Activated T-helper 1 cell treated with anti-CD3 and anti-CD28 coated beads, Interleukin-12 subunit alpha, Interleukin-12 subunit beta, Interleukin-2, Interleukin-4 antibody, amounts not matched to agents 30 ng/mL and 10 ng/mL and 1 ng/mL, durations not matched to agents 14 hours and 24 hours and 36 hours (primary cell): Measurements from ENCODE around the gene SV2C. TPM values are rescaled to one million over a fixed set of nuclear protein-coding genes. Genes with fewer than 3 reads are reported as not detected.

ENCODE experiments used
- DNase-seq: peaks from one replicate; pipeline ENCODE4 v3.0.0; 2021; ENCODE audit warnings: low spot score
- H3K27ac Mint-ChIP-seq: one replicate; pipeline ENCODE4 v1.8.0; 2021; ENCODE audit warnings: mild to moderate bottlenecking, mixed read lengths
- H3K27me3 Mint-ChIP-seq: one replicate; pipeline ENCODE4 v1.8.0; 2022; ENCODE audit warnings: mild to moderate bottlenecking, moderate library complexity, mixed read lengths; ENCODE audit not compliant: insufficient read depth
- H3K36me3 Mint-ChIP-seq: one replicate; pipeline ENCODE4 v1.8.0; 2021; ENCODE audit warnings: low read depth, mixed read lengths
- H3K4me1 Mint-ChIP-seq: one replicate; pipeline ENCODE4 v1.8.0; 2021; ENCODE audit warnings: low read depth, mixed read lengths
- H3K4me3 Mint-ChIP-seq: one replicate; pipeline ENCODE4 v1.8.0; 2021; ENCODE audit warnings: mild to moderate bottlenecking, moderate library complexity, mixed read lengths
- H3K9me3 Mint-ChIP-seq: one replicate; pipeline ENCODE4 v1.8.0; 2021; ENCODE audit warnings: mixed read lengths
- intact Hi-C: fragments of 100-400 bp; cut with micrococcal nuclease; formaldehyde crosslinking; loops from one replicate; pipeline ENCODE4 v1.15.1; 2024
- total RNA-seq: library from RNA; stranded (reverse); gene quantifications from 2 replicates; pipeline ENCODE4 v1.2.3, GENCODE V29; 2022

The SV2C gene
- total RNA-seq, 1 donor from 2014 or later: 0.05 TPM

GRCh38 chr5:76175051-76175666, 92.0 kb downstream of the SV2C start:
- Mint-ChIP-seq H3K4me1 (peaks cover 22% of the 10 kb centered on the region), H3K27ac (no peak overlapping the region), H3K27me3 (peaks cover 6% of the 10 kb centered on the region), H3K9me3 (no peaks in the 10 kb centered on the region), H3K36me3 (no peaks in the 10 kb centered on the region), H3K4me3 (no peak overlapping the region)
- peak; percentile 27 for DNase-seq
- intact Hi-C loops: loop anchor here (2.0 to 5.0 kb wide), 3 partner anchors 82 to 367 kb away; no protein-coding TSS in a partner anchor

DNA sequence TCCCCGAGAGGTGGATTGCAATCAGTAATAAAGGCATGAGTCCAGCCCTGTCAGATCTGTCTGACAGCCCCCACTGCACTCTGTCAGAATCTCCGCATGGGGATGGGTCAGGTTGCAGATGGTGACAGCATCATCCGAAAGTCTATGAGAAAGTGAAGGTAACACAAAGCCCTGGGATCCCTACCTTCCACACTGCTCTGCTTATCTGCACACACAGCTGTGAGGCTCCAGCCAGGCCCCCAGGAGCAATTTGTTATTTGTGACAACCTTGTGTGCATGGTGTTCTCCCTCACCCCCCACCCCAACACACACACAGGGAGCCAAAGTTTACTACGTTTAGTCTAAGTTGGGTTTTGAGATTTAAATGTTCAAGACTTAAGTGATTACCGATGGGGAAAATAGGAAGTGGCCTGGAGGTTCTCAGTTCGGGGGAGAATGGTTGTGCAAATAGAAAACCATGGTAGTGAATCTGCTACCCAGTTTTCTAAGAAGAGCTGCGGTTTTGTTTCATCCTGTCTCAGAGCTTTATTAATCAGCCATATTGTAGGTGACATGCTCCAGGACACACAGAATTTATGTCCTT, 92.7 kb downstream of the SV2C start:
- H3K4me3 Mint-ChIP-seq: no peak overlapping the region
- no peaks in the 10 kb centered on the region for H3K9me3 Mint-ChIP-seq
- peaks cover 22% of the 10 kb centered on the region for H3K4me1 Mint-ChIP-seq
- peaks cover 6% of the 10 kb centered on the region for H3K27me3 Mint-ChIP-seq
- H3K27ac Mint-ChIP-seq: no peak overlapping the region
- H3K36me3 Mint-ChIP-seq: no peaks in the 10 kb centered on the region
- intact Hi-C loops: loop anchor here (2.0 to 5.0 kb wide), 3 partner anchors 81 to 366 kb away; no protein-coding TSS in a partner anchor
- no peak for DNase-seq

GRCh38 chr5:76177978-76178377, 94.8 kb downstream of the SV2C start:
- H3K27ac Mint-ChIP-seq: no peak overlapping the region
- DNase-seq: no peak
- intact Hi-C loops: loop anchor here (5.0 kb wide), 2 partner anchors 79 to 364 kb away; no protein-coding TSS in a partner anchor

GRCh38 chr5:76178913-76179312, 95.7 kb downstream of the SV2C start:
- Mint-ChIP-seq H3K27ac (no peak overlapping the region), H3K4me3 (no peak overlapping the region), H3K27me3 (no peaks in the 10 kb centered on the region), H3K9me3 (peaks cover 9% of the 10 kb centered on the region), H3K36me3 (peaks cover 2% of the 10 kb centered on the region), H3K4me1 (peaks cover 22% of the 10 kb centered on the region)
- no peak for DNase-seq
- intact Hi-C loops: loop anchor here (5.0 kb wide), 2 partner anchors 78 to 363 kb away; no protein-coding TSS in a partner anchor

More at GRCh38 chr5:76177978-76178377, 94.8 kb downstream of the SV2C start:
- Mint-ChIP-seq H3K27me3 (peaks cover 6% of the 10 kb centered on the region), H3K4me3 (no peak overlapping the region), H3K9me3 (peaks cover 4% of the 10 kb centered on the region), H3K36me3 (peaks cover 2% of the 10 kb centered on the region), H3K4me1 (peaks cover 22% of the 10 kb centered on the region)

GRCh38 chr5:76180814-76181805, 97.9 kb downstream of the SV2C start:
- intact Hi-C loops: loop anchor here (5.0 kb wide), 1 partner anchor 86 kb away; no protein-coding TSS in a partner anchor
- no peaks in the 10 kb centered on the region for H3K27me3 Mint-ChIP-seq
- DNase-seq: peak; percentile 16
- peaks cover 13% of the 10 kb centered on the region for H3K9me3 Mint-ChIP-seq
- H3K4me1 Mint-ChIP-seq: peaks cover 10% of the 10 kb centered on the region
- no peak overlapping the region for H3K4me3 Mint-ChIP-seq
- peaks cover 2% of the 10 kb centered on the region for H3K36me3 Mint-ChIP-seq
- H3K27ac Mint-ChIP-seq: no peak overlapping the region

DNA sequence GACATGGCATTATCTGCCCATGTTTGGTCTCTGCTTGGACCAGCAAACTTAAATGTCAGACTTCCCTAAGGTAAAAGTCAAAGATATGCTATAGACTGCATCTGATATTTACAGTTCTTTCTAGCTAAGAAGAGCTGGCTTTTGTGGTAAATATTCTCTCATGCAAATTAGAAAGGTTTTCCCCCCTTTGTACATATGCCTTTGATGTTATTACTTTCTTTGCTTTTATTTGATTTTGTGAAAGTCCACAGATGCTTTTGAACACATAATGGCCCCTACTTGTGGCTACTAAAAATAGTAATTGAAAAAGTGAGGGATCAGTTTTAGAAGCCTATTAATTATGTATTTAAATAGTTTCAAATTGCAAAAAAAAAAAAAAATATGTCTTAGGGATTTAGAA, 104.2 kb downstream of the SV2C start:
- H3K4me3 Mint-ChIP-seq: no peak overlapping the region
- no peaks in the 10 kb centered on the region for H3K4me1 Mint-ChIP-seq
- no peaks in the 10 kb centered on the region for H3K27me3 Mint-ChIP-seq
- H3K36me3 Mint-ChIP-seq: peaks cover 2% of the 10 kb centered on the region
- peaks cover 20% of the 10 kb centered on the region for H3K9me3 Mint-ChIP-seq
- no peak for DNase-seq
- no peak overlapping the region for H3K27ac Mint-ChIP-seq
- intact Hi-C loops: no loop called here

DNA sequence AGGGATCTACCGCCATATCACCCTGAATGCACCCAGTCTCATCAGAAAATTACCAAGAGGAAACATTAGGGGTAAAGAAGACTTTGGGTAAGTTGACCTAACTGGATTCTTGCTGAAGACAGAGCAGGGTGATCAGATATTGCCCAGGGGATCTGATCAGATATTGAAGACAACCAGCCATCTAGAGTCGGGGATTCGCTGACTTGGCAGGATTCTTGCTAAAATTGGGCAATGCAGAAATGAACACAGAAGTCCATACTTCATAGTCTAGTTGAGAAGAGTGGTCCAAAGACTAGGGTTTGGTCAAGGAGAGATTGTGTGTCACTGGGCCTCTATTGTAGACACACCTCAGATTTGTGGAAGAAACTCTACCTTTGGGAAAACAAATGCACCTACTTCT, 107.2 kb downstream of the SV2C start:
- H3K4me1 Mint-ChIP-seq: no peaks in the 10 kb centered on the region
- peaks cover 10% of the 10 kb centered on the region for H3K9me3 Mint-ChIP-seq
- no peak for DNase-seq
- H3K36me3 Mint-ChIP-seq: no peaks in the 10 kb centered on the region
- H3K27ac Mint-ChIP-seq: no peak overlapping the region
- H3K27me3 Mint-ChIP-seq: peaks cover 12% of the 10 kb centered on the region
- intact Hi-C loops: no loop called here
- no peak overlapping the region for H3K4me3 Mint-ChIP-seq

GRCh38 chr5:76192837-76193236, 109.7 kb downstream of the SV2C start:
- no peaks in the 10 kb centered on the region for H3K36me3 Mint-ChIP-seq
- no peak for DNase-seq
- H3K4me3 Mint-ChIP-seq: no peak overlapping the region
- no peak overlapping the region for H3K27ac Mint-ChIP-seq
- intact Hi-C loops: no loop called here
- H3K9me3 Mint-ChIP-seq: no peaks in the 10 kb centered on the region
- peaks cover 17% of the 10 kb centered on the region for H3K27me3 Mint-ChIP-seq
- H3K4me1 Mint-ChIP-seq: no peaks in the 10 kb centered on the region

DNA sequence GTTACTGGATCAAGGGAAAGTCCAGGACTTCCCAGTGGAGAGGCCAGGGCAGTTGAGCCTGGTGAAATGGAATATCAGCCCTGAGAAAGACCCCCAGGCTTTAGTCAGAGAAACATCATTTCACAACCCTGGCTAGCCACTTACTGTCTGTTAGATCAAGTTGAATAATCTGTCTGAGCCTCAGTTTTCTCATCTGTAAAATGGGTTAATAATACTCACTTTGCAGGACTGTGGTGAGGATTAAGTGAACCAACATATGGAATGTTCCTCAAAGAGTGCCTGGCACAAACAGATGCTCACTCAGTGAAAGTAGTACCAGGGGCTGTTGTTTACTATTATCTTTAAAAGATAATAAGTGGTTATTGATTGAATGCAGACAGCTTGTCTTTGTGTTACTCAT, 110.5 kb downstream of the SV2C start:
- Mint-ChIP-seq H3K27me3 (peaks cover 17% of the 10 kb centered on the region), H3K27ac (no peak overlapping the region)
- intact Hi-C loops: no loop called here

GRCh38 chr5:76194340-76194739, 111.2 kb downstream of the SV2C start:
- intact Hi-C loops: no loop called here
- no peak overlapping the region for H3K27ac Mint-ChIP-seq
- H3K4me1 Mint-ChIP-seq: no peaks in the 10 kb centered on the region
- H3K36me3 Mint-ChIP-seq: no peaks in the 10 kb centered on the region
- DNase-seq: no peak
- no peak overlapping the region for H3K4me3 Mint-ChIP-seq
- H3K27me3 Mint-ChIP-seq: peaks cover 17% of the 10 kb centered on the region
- H3K9me3 Mint-ChIP-seq: no peaks in the 10 kb centered on the region

More for the DNA sequence above, 110.5 kb downstream of the SV2C start:
- Mint-ChIP-seq H3K36me3 (no peaks in the 10 kb centered on the region), H3K4me3 (no peak overlapping the region), H3K4me1 (no peaks in the 10 kb centered on the region), H3K9me3 (no peaks in the 10 kb centered on the region)
- DNase-seq: no peak

- intact Hi-C loops: no loop called here
- H3K9me3 Mint-ChIP-seq: no peaks in the 10 kb centered on the region
- peaks cover 17% of the 10 kb centered on the region for H3K27me3 Mint-ChIP-seq
- no peaks in the 10 kb centered on the region for H3K36me3 Mint-ChIP-seq
- H3K4me3 Mint-ChIP-seq: no peak overlapping the region
- no peak for DNase-seq
- H3K4me1 Mint-ChIP-seq: no peaks in the 10 kb centered on the region
- H3K27ac Mint-ChIP-seq: no peak overlapping the region
Observed at GRCh38 chr5:76196457-76196856, 113.3 kb downstream of the SV2C start.

DNA sequence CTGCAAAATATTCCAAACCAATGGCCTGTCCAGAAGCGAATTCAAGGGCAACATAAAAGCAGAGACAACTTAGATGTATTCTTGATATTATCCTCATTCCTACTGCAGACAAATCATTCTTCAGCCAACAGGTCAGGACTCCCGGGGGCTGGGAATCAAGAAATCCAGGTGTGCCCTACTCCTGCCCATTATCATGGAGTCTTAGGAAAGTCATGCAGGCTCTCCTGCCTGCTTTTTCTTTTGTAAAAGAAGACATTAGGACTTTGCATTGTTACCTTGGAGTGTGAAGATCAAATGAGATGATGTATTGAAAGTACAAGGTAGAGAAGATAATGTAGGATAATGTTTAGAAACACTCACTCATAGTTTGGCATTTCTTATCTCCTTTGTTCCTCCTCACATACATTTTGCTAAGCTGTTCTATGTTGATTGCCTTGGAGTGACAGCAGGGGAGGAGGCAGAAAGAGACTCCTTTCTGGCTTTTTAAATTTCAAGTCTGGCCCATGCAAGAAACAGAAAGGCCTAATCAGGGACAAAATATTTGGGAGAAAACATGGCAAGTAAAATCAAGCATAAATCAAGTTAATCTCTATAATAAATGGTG, 113.8 kb downstream of the SV2C start:
- Mint-ChIP-seq H3K9me3 (no peaks in the 10 kb centered on the region), H3K4me3 (no peak overlapping the region), H3K27ac (no peak overlapping the region), H3K4me1 (no peaks in the 10 kb centered on the region), H3K27me3 (peaks cover 17% of the 10 kb centered on the region), H3K36me3 (no peaks in the 10 kb centered on the region)
- DNase-seq: no peak
- intact Hi-C loops: no loop called here
